ENCODE data around the gene PAK6. TPM values are rescaled to one million over a fixed set of nuclear protein-coding genes. Genes with fewer than 3 reads are reported as not detected.

Gene PAK6
- total and polyA plus RNA-seq, 9 of the 15 experiments (the other 6 are each of a cell fraction or from before 2014, with no cell fraction given), result 0.03 to 0.74 (median 0.16) TPM; not detected in 2

- TF ChIP-seq ETV1 (tag; conservative IDR thresholded peaks at IDR 0.05; ENCODE audit: low read depth), result no peak
- TF ChIP-seq GMEB1 (CRISPR knock-in tag; IDR thresholded peaks at IDR 0.05), result no peak
- TF ChIP-seq FOXJ2 (tag; IDR thresholded peaks at IDR 0.05), result no peak
- TF ChIP-seq ATF1 (CRISPR knock-in tag; IDR thresholded peaks at IDR 0.05), result no peak
- TF ChIP-seq ATF1 (tag; IDR thresholded peaks at IDR 0.05), result 0 out of 2 replicates have a peak, but pooled peaks have one; percentile 22
- TF ChIP-seq YBX1 (IDR thresholded peaks at IDR 0.05), result no peak
- TF ChIP-seq ZKSCAN1 (IDR thresholded peaks at IDR 0.05; ENCODE audit: low read depth, low read length), result no peak
- no peak for TF ChIP-seq ZNF274 (IDR thresholded peaks at IDR 0.05; ENCODE audit: borderline replicate concordance, low read depth, low read length)
- TF ChIP-seq POLR3G (IDR thresholded peaks at IDR 0.05; ENCODE audit: extremely low read depth, insufficient read length, insufficient replicate concordance), result no peak
- peak; percentile 71; the same call in 1 of the 2 replicates for TF ChIP-seq JUND (IDR thresholded peaks at IDR 0.05; ENCODE audit: borderline replicate concordance, low read depth, low read length)
- no peak for TF ChIP-seq JUND (tag; IDR thresholded peaks at IDR 0.05; ENCODE audit: borderline replicate concordance, low read depth, low read length)
- TF ChIP-seq CEBPZ (IDR thresholded peaks at IDR 0.05; ENCODE audit: borderline replicate concordance, low read depth, low read length), result peak; percentile 41; the same call in 1 of the 2 replicates
- no peak for TF ChIP-seq AFF1 (IDR thresholded peaks at IDR 0.05; ENCODE audit: low read depth in 1 of 2, partially characterized antibody in 2 of 2)
- no peak for TF ChIP-seq POLR2A (conservative IDR thresholded peaks at IDR 0.05)
- TF ChIP-seq U2AF2 (optimal IDR thresholded peaks at IDR 0.05; ENCODE audit: low read depth, low read length), result no peak
- TF ChIP-seq POLR2H (tag; IDR thresholded peaks at IDR 0.05; ENCODE audit: low read depth), result no peak
- TF ChIP-seq MCM3 (IDR thresholded peaks at IDR 0.05), result no peak
- TF ChIP-seq CBFA2T2 (conservative IDR thresholded peaks at IDR 0.05), result no peak
Observed at GRCh38 chr15:40274350-40275274, 35.7 kb downstream of the PAK6 start (continued).

Data from K562 (cell line).